Measurements from ENCODE around the gene EFTUD2. TPM values are rescaled to one million over a fixed set of nuclear protein-coding genes. Genes with fewer than 3 reads are reported as not detected.
"Not testable (repeated sequence)": the region's sequence is repeated elsewhere in the genome, so short reads cannot be mapped to it uniquely, and the experiment has no call there.

Gene EFTUD2
- total RNA-seq, 1 donor from 2014 or later = 192 TPM

- Mint-ChIP-seq H3K9me3 (no peaks in the 10 kb centered on the region), H3K4me3 (no peak overlapping the region), H3K36me3 (ENCODE audit: low read depth) (no peaks in the 10 kb centered on the region), H3K4me1 (no peaks in the 10 kb centered on the region), H3K27me3 (no peaks in the 10 kb centered on the region), H3K27ac (no peak overlapping the region)
- POLR2A ChIA-PET = no interaction called here
- ATAC-seq (ENCODE audit: low read depth) (no peak), DNase-seq (no peak)
- no peak for TF ChIP-seq CTCF (IDR thresholded peaks at IDR 0.05)
- intact Hi-C loops (cut with micrococcal nuclease) = no loop called here
- CTCF ChIA-PET = no interaction called here
Observed at GRCh38 chr17:44820631-44821212, 78.5 kb downstream of the EFTUD2 start.

GRCh38 chr17:44818508-44818907, 80.7 kb downstream of the EFTUD2 start:
- CTCF ChIA-PET; intact Hi-C loops (cut with micrococcal nuclease); H3K36me3 Mint-ChIP-seq (ENCODE audit: low read depth); POLR2A ChIA-PET; DNase-seq; H3K4me3 Mint-ChIP-seq; H3K27ac Mint-ChIP-seq; H3K27me3 Mint-ChIP-seq; ATAC-seq (ENCODE audit: low read depth); H3K4me1 Mint-ChIP-seq; H3K9me3 Mint-ChIP-seq: not testable (repeated sequence)

GRCh38 chr17:44812263-44812662, 87.0 kb downstream of the EFTUD2 start:
- no peak for ATAC-seq (ENCODE audit: low read depth)
- Mint-ChIP-seq H3K27ac (no peak overlapping the region), H3K36me3 (ENCODE audit: low read depth) (no peaks in the 10 kb centered on the region), H3K4me3 (no peak overlapping the region), H3K27me3 (no peaks in the 10 kb centered on the region), H3K4me1 (peaks cover under 1% of the 10 kb centered on the region), H3K9me3 (no peaks in the 10 kb centered on the region)
- DNase-seq = no peak
- intact Hi-C loops (cut with micrococcal nuclease) = no loop called here
- CTCF ChIA-PET = no interaction called here
- TF ChIP-seq CTCF (IDR thresholded peaks at IDR 0.05) = no peak
- POLR2A ChIA-PET = no interaction called here

GRCh38 chr17:44808656-44809388, 90.4 kb downstream of the EFTUD2 start:
- H3K4me3 Mint-ChIP-seq; H3K4me1 Mint-ChIP-seq; CTCF ChIA-PET; DNase-seq; H3K36me3 Mint-ChIP-seq (ENCODE audit: low read depth); H3K27ac Mint-ChIP-seq; H3K9me3 Mint-ChIP-seq; POLR2A ChIA-PET; intact Hi-C loops (cut with micrococcal nuclease); H3K27me3 Mint-ChIP-seq; ATAC-seq (ENCODE audit: low read depth): not testable (repeated sequence)

- intact Hi-C loops (cut with micrococcal nuclease) = no loop called here
- ATAC-seq (ENCODE audit: low read depth) = no peak
- H3K27me3 Mint-ChIP-seq = no peaks in the 10 kb centered on the region
- DNase-seq = no peak
- CTCF ChIA-PET = no interaction called here
- no peak overlapping the region for H3K27ac Mint-ChIP-seq
- no peaks in the 10 kb centered on the region for H3K36me3 Mint-ChIP-seq (ENCODE audit: low read depth)
- no peak for TF ChIP-seq CTCF (IDR thresholded peaks at IDR 0.05)
- peaks cover 2% of the 10 kb centered on the region for H3K4me1 Mint-ChIP-seq
- POLR2A ChIA-PET = no interaction called here
- no peaks in the 10 kb centered on the region for H3K9me3 Mint-ChIP-seq
- H3K4me3 Mint-ChIP-seq = no peak overlapping the region
Observed at GRCh38 chr17:44808156-44808555, 91.1 kb downstream of the EFTUD2 start.

GRCh38 chr17:44807817-44808155, 91.5 kb downstream of the EFTUD2 start:
- no peak for ATAC-seq (ENCODE audit: low read depth)
- intact Hi-C loops (cut with micrococcal nuclease) = no loop called here
- CTCF ChIA-PET = no interaction called here
- Mint-ChIP-seq H3K4me3 (no peak overlapping the region), H3K27me3 (no peaks in the 10 kb centered on the region), H3K9me3 (no peaks in the 10 kb centered on the region), H3K36me3 (ENCODE audit: low read depth) (no peaks in the 10 kb centered on the region), H3K27ac (no peak overlapping the region), H3K4me1 (peaks cover 2% of the 10 kb centered on the region)
- no peak for TF ChIP-seq CTCF (IDR thresholded peaks at IDR 0.05)
- POLR2A ChIA-PET = no interaction called here
- DNase-seq = no peak
